Gastrocnemius medialis (tissue), 4 donors: ENCODE data around the gene SERINC4.

Experiments
- CTCF ChIP-seq, 5 experiments: fragments of 450-650 bp in 3 of 5; fragments of 200-600 bp in 2 of 5; sonication (generic) in 2 of 5; IDR thresholded peaks in 4 of 5; conservative IDR thresholded peaks in 1 of 5; 1 replicate in 4 of 5; 2 replicates in 1 of 5; pipeline ENCODE4 v1.5.1; 2016 to 2019; ENCODE audit warnings: antibody characterized with exemption in 5 of 5, mild to moderate bottlenecking in 3 of 5, moderate library complexity in 3 of 5
- POLR2A ChIP-seq, 2 donors: fragments of 450-650 bp; IDR thresholded peaks; one replicate each; pipeline ENCODE4 v1.6.1; 2017; ENCODE audit warnings: antibody characterized with exemption in 2 of 2, mild to moderate bottlenecking in 2 of 2, moderate library complexity in 2 of 2

- TF ChIP-seq POLR2A (IDR thresholded peaks at IDR 0.05), result no peak
- no peak for TF ChIP-seq CTCF (IDR thresholded peaks at IDR 0.05 in 4 of 5, conservative IDR thresholded peaks at IDR 0.05 in 1 of 5)
Measured at GRCh38 chr15:43795197-43795596, 4.8 kb downstream of the SERINC4 start.
